ENCODE measurements around the gene CCNJL. TPM values are rescaled to one million over a fixed set of nuclear protein-coding genes. Genes with fewer than 3 reads are reported as not detected.

CCNJL gene
- total and polyA plus RNA-seq, 4 donors = 0.07 to 0.84 (median 0.63) TPM

GRCh38 chr5:160293386-160293785 is 19.0 kb downstream of the CCNJL start:
- H3K36me3 ChIP-seq (ENCODE audit: control insufficient read depth in 4 of 4, insufficient read depth in 3 of 4, low read depth in 1 of 4, low read length in 3 of 4) = no peaks in the 10 kb centered on the region
- DNase-seq (ENCODE audit: low spot score) = no peak
- no peak overlapping the region for H3K4me3 ChIP-seq (ENCODE audit: low read depth in 1 of 3, low read length in 3 of 3)
- no peaks in the 10 kb centered on the region for H3K9me3 ChIP-seq (ENCODE audit: control insufficient read depth in 4 of 4, low read length in 3 of 4)
- TF ChIP-seq, protein P1, sequence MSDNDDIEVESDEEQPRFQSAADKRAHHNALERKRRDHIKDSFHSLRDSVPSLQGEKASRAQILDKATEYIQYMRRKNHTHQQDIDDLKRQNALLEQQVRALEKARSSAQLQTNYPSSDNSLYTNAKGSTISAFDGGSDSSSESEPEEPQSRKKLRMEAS (IDR thresholded peaks at IDR 0.05) = no peak
- TF ChIP-seq EGR1 (IDR thresholded peaks at IDR 0.05; ENCODE audit: low read depth in 2 of 2) = no peak
- no peak for TF ChIP-seq GABPA (IDR thresholded peaks at IDR 0.05 in 1 of 2, conservative IDR thresholded peaks at IDR 0.05 in 1 of 2)
- TF ChIP-seq RAD21 (IDR thresholded peaks at IDR 0.05) = no peak
- TF ChIP-seq FOXA2 (IDR thresholded peaks at IDR 0.05) = no peak
- TF ChIP-seq, protein P2, sequence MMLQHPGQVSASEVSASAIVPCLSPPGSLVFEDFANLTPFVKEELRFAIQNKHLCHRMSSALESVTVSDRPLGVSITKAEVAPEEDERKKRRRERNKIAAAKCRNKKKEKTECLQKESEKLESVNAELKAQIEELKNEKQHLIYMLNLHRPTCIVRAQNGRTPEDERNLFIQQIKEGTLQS (IDR thresholded peaks at IDR 0.05) = no peak
- no peak for TF ChIP-seq RXRA (IDR thresholded peaks at IDR 0.05)
- no peak for TF ChIP-seq TAF1 (conservative IDR thresholded peaks at IDR 0.05)
- no peak for TF ChIP-seq ZBTB33 (IDR thresholded peaks at IDR 0.05)
- TF ChIP-seq YY1 (IDR thresholded peaks at IDR 0.05) = no peak
- TF ChIP-seq, protein P3, sequence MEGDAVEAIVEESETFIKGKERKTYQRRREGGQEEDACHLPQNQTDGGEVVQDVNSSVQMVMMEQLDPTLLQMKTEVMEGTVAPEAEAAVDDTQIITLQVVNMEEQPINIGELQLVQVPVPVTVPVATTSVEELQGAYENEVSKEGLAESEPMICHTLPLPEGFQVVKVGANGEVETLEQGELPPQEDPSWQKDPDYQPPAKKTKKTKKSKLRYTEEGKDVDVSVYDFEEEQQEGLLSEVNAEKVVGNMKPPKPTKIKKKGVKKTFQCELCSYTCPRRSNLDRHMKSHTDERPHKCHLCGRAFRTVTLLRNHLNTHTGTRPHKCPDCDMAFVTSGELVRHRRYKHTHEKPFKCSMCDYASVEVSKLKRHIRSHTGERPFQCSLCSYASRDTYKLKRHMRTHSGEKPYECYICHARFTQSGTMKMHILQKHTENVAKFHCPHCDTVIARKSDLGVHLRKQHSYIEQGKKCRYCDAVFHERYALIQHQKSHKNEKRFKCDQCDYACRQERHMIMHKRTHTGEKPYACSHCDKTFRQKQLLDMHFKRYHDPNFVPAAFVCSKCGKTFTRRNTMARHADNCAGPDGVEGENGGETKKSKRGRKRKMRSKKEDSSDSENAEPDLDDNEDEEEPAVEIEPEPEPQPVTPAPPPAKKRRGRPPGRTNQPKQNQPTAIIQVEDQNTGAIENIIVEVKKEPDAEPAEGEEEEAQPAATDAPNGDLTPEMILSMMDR (IDR thresholded peaks at IDR 0.05; ENCODE audit: low read depth, low read length, missing input control) = no peak
- TF ChIP-seq JUND (IDR thresholded peaks at IDR 0.05) = no peak
- no peak for TF ChIP-seq HNF4A (conservative IDR thresholded peaks at IDR 0.05)
- no peak for TF ChIP-seq HNF4G (IDR thresholded peaks at IDR 0.05)
- no peak for TF ChIP-seq REST (IDR thresholded peaks at IDR 0.05)
- TF ChIP-seq SP1 (IDR thresholded peaks at IDR 0.05) = no peak
- no peak for TF ChIP-seq FOXA1 (IDR thresholded peaks at IDR 0.05)
- TF ChIP-seq NR2F2 (IDR thresholded peaks at IDR 0.05) = no peak
- no peak overlapping the region for H3K9ac ChIP-seq (ENCODE audit: low read depth in 1 of 2, low read length in 2 of 2)
- no peak overlapping the region for H3K27ac ChIP-seq (ENCODE audit: low read depth in 1 of 2, low read length in 2 of 2)
- peaks cover 0 to 2% (median 0%) of the 10 kb centered on the region in 4 donors for H3K27me3 ChIP-seq (ENCODE audit: control insufficient read depth in 4 of 4, insufficient read depth in 4 of 4, low read length in 3 of 4)
- no peaks in the 10 kb centered on the region for H3K4me1 ChIP-seq (ENCODE audit: control insufficient read depth in 4 of 4, insufficient read depth in 4 of 4, low read length in 3 of 4)
- whole genome bisulfite sequencing = 95% methylated on average over 10 of the region's 10 CpGs

All from liver (tissue), 9 donors.